ENCODE data around the gene EPN2.

- TF ChIP-seq, protein P1, sequence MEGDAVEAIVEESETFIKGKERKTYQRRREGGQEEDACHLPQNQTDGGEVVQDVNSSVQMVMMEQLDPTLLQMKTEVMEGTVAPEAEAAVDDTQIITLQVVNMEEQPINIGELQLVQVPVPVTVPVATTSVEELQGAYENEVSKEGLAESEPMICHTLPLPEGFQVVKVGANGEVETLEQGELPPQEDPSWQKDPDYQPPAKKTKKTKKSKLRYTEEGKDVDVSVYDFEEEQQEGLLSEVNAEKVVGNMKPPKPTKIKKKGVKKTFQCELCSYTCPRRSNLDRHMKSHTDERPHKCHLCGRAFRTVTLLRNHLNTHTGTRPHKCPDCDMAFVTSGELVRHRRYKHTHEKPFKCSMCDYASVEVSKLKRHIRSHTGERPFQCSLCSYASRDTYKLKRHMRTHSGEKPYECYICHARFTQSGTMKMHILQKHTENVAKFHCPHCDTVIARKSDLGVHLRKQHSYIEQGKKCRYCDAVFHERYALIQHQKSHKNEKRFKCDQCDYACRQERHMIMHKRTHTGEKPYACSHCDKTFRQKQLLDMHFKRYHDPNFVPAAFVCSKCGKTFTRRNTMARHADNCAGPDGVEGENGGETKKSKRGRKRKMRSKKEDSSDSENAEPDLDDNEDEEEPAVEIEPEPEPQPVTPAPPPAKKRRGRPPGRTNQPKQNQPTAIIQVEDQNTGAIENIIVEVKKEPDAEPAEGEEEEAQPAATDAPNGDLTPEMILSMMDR (IDR thresholded peaks at IDR 0.05), result no peak
- TF ChIP-seq POLR2A (IDR thresholded peaks at IDR 0.05), result no peak
Measured at GRCh38 chr17:19285213-19285900, 48.2 kb downstream of the EPN2 start.

Data from right lobe of liver (tissue), 4 donors.